ENCODE measurements around the gene PXT1. TPM values are rescaled to one million over a fixed set of nuclear protein-coding genes. Genes with fewer than 3 reads are reported as not detected.
"Not testable (repeated sequence)": the region's sequence is repeated elsewhere in the genome, so short reads cannot be mapped to it uniquely, and the experiment has no call there.

Gene PXT1
- total and polyA plus RNA-seq, 9 of the 15 experiments (the other 6 are each of a cell fraction or from before 2014, with no cell fraction given): 0.09 to 0.11 (median 0.10) TPM; not detected in 5

DNA sequence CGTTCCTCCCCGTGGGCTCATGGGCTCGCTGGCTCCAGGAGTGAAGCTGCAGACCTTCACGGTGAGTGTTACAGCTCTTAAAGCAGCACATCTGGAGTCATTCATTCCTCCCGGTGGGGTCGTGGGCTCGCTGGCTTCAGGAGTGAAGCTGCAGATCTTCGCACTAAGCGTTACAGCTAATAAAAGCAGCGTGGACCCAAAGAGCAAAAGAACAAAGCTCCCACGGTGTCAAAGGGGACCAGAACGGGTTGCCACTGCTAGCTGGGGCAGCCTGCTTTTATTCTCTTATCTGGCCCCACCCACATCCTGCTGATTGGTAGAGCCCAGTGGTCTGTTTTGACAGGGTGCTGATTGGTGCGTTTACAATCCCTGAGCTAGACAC is 79.3 kb downstream of the PXT1 start:
- H3K79me2 ChIP-seq (ENCODE audit: control insufficient read depth, insufficient read depth, low read length); DNase-seq (ENCODE audit: extremely low read depth in 1 of 4, low spot score in 3 of 4); H3K9ac ChIP-seq (ENCODE audit: insufficient read depth in 1 of 2, low read depth in 2 of 2, low read length in 2 of 2); H4K20me1 ChIP-seq (replicated peaks; ENCODE audit: control insufficient read depth, insufficient read depth, low read length); H3K9me1 ChIP-seq (ENCODE audit: control insufficient read depth, insufficient read depth, low read length); ATAC-seq; H3K36me3 ChIP-seq (ENCODE audit: control insufficient read depth, insufficient read depth, low read length); H3K9me3 ChIP-seq (replicated peaks; ENCODE audit: control insufficient read depth, insufficient read depth, low read depth, low read length); BruUV-seq (replicated peaks); H3K4me3 ChIP-seq; in situ Hi-C loops (cut with MboI); H3K27ac ChIP-seq (ENCODE audit: extremely low read depth, low read depth, low read length); H3K4me2 ChIP-seq (ENCODE audit: insufficient read depth, low read length); FAIRE-seq: not testable (repeated sequence)
- peaks cover 9 to 16% of the 10 kb centered on the region in 2 experiments; a peak in 4 of 5 replicates for H3K4me1 ChIP-seq (replicated peaks in 1 of 2; ENCODE audit: control insufficient read depth in 2 of 2, insufficient read depth in 2 of 2, low read length in 2 of 2)
- ChIA-PET CTCF (ENCODE audit: low intra/inter-chr PET ratio) (interaction anchor here (1.3 kb wide), 1 partner anchor 61 kb away, joined by 3 read pairs; no protein-coding TSS in a partner anchor), POLR2A (interaction anchor here (0.6 to 1.4 kb wide), 3 partner anchors 12 to 244 kb away, joined by 3 to 5 read pairs (median 4); no protein-coding TSS in a partner anchor)
- H2AFZ ChIP-seq (ENCODE audit: low read depth, low read length): peak overlapping the region; percentile 29
- intact Hi-C loops (cut with micrococcal nuclease): loop anchor here (5.0 kb wide), 1 partner anchor 226 kb away; no protein-coding TSS in a partner anchor
- TF ChIP-seq NFYB (IDR thresholded peaks at IDR 0.05; ENCODE audit: extremely low read depth, insufficient read length) (peak; percentile 3), POLR2A (conservative IDR thresholded peaks at IDR 0.05) (peak; percentile 55; the same call in 1 of the 2 replicates)
- H3K27me3 ChIP-seq (ENCODE audit: control insufficient read depth in 2 of 2, insufficient read depth in 2 of 2, low read length in 2 of 2): peaks cover 7 to 27% of the 10 kb centered on the region in 2 experiments
- 53% methylated on average over 12 of the region's 13 CpGs for WGBS (ENCODE audit: insufficient coverage, low coverage, missing lambda C conversion rate)

DNA sequence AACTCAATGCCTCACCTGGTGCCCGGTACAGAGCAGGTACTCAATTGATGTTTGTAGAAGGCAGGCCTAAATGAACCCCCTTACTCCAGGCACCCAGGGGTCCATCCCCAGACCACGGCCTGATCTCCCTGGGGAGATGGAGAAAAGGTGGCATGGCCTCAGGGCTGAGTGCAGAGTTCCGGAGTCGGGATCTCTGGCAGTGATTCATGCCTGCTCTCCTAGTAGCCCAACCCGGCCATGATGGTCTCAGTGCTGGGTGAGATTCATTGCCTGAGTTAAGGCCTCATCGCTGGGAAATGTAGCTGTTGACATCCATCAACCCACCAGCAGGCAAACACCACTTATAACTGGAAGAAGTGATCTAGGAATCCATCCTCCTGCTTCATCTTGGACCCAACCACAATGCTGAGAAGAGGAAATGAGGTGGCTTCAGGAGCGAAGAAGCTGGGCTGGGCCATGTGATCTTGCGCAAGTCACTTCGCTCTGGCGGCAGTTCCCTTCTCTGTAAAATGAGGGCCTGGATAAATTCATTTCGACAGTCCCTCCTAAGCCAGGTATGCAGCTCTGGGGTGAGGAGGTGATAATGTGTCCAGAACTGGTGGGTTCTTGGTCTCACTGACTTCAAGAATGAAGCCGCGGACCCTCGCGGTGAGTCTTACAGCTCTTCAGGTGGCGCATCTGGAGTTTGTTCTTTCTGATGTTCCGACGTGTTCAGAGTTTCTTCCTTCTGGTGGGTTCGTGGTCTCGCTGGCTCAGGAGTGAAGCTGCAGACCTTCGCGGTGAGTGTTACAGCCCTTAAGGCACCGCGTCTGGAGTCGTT is 79.9 kb downstream of the PXT1 start:
- Histone ChIP-seq H4K20me1 (replicated peaks; ENCODE audit: control insufficient read depth, insufficient read depth, low read length) (no peaks in the 10 kb centered on the region), H3K4me3 (no peak overlapping the region), H3K9ac (ENCODE audit: insufficient read depth in 1 of 2, low read depth in 2 of 2, low read length in 2 of 2) (no peak overlapping the region), H2AFZ (ENCODE audit: low read depth, low read length) (peak overlapping the region; percentile 29), H3K27me3 (ENCODE audit: control insufficient read depth in 2 of 2, insufficient read depth in 2 of 2, low read length in 2 of 2) (peaks cover 4 to 23% of the 10 kb centered on the region in 2 experiments), H3K36me3 (ENCODE audit: control insufficient read depth, insufficient read depth, low read length) (no peaks in the 10 kb centered on the region), H3K9me3 (replicated peaks; ENCODE audit: control insufficient read depth, insufficient read depth, low read depth, low read length) (no peaks in the 10 kb centered on the region), H3K79me2 (ENCODE audit: control insufficient read depth, insufficient read depth, low read length) (no peaks in the 10 kb centered on the region), H3K4me1 (replicated peaks in 1 of 2; ENCODE audit: control insufficient read depth in 2 of 2, insufficient read depth in 2 of 2, low read length in 2 of 2) (peaks cover 9 to 20% of the 10 kb centered on the region in 2 experiments; a peak in 4 of 5 replicates), H3K9me1 (ENCODE audit: control insufficient read depth, insufficient read depth, low read length) (no peaks in the 10 kb centered on the region), H3K27ac (ENCODE audit: extremely low read depth, low read depth, low read length) (no peak overlapping the region), H3K4me2 (ENCODE audit: insufficient read depth, low read length) (no peak overlapping the region)
- TSS peak; percentile 91 for BruUV-seq (replicated peaks)
- FAIRE-seq (no peak), DNase-seq (ENCODE audit: extremely low read depth in 1 of 4, low spot score in 3 of 4) (no peak), ATAC-seq (no peak)
- CTCF ChIA-PET (ENCODE audit: low intra/inter-chr PET ratio): interaction anchor here (1.3 kb wide), 1 partner anchor 60 kb away, joined by 3 read pairs; no protein-coding TSS in a partner anchor
- intact Hi-C loops (cut with micrococcal nuclease): loop anchor here (5.0 kb wide), 1 partner anchor 225 kb away; no protein-coding TSS in a partner anchor
- in situ Hi-C loops (cut with MboI): no loop called here
- POLR2A ChIA-PET: interaction anchor here (1.0 to 1.4 kb wide), 3 partner anchors 12 to 53 kb away, joined by 3 to 5 read pairs (median 4); no protein-coding TSS in a partner anchor
- WGBS (ENCODE audit: insufficient coverage, low coverage, missing lambda C conversion rate): 66% methylated on average over 25 of the region's 25 CpGs
- no peak for TF ChIP-seq TBL1XR1 (IDR thresholded peaks at IDR 0.05; ENCODE audit: low read length in 2 of 2)
- TF ChIP-seq, protein P1, sequence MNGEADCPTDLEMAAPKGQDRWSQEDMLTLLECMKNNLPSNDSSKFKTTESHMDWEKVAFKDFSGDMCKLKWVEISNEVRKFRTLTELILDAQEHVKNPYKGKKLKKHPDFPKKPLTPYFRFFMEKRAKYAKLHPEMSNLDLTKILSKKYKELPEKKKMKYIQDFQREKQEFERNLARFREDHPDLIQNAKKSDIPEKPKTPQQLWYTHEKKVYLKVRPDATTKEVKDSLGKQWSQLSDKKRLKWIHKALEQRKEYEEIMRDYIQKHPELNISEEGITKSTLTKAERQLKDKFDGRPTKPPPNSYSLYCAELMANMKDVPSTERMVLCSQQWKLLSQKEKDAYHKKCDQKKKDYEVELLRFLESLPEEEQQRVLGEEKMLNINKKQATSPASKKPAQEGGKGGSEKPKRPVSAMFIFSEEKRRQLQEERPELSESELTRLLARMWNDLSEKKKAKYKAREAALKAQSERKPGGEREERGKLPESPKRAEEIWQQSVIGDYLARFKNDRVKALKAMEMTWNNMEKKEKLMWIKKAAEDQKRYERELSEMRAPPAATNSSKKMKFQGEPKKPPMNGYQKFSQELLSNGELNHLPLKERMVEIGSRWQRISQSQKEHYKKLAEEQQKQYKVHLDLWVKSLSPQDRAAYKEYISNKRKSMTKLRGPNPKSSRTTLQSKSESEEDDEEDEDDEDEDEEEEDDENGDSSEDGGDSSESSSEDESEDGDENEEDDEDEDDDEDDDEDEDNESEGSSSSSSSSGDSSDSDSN (IDR thresholded peaks at IDR 0.05; ENCODE audit: borderline replicate concordance in 1 of 2, low read depth in 2 of 2, low read length in 2 of 2): no peak
- 0 out of 4 replicates have a peak, but pooled peaks of 1 of the 2 experiments have one; percentile 19 for TF ChIP-seq TRIM24 (IDR thresholded peaks at IDR 0.05)
- TF ChIP-seq, protein P2, sequence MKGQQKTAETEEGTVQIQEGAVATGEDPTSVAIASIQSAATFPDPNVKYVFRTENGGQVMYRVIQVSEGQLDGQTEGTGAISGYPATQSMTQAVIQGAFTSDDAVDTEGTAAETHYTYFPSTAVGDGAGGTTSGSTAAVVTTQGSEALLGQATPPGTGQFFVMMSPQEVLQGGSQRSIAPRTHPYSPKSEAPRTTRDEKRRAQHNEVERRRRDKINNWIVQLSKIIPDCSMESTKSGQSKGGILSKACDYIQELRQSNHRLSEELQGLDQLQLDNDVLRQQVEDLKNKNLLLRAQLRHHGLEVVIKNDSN (CRISPR knock-in tag; IDR thresholded peaks at IDR 0.05): peak; percentile 24; the same call in 1 of the 2 replicates
- TF ChIP-seq CEBPB (tag; IDR thresholded peaks at IDR 0.05): peak; percentile 93
- no peak for TF ChIP-seq ZNF324 (CRISPR knock-in tag; IDR thresholded peaks at IDR 0.05)
- TF ChIP-seq CEBPG (CRISPR knock-in tag; IDR thresholded peaks at IDR 0.05): peak; percentile 73
- TF ChIP-seq CEBPG (tag; conservative IDR thresholded peaks at IDR 0.05 in 1 of 2, IDR thresholded peaks at IDR 0.05 in 1 of 2): peak; percentile 46 to 67
- TF ChIP-seq RBFOX2 (IDR thresholded peaks at IDR 0.05; ENCODE audit: low read depth, low read length): 0 out of 2 replicates have a peak, but pooled peaks have one; percentile 31
